Liver (tissue), 3 donors: ENCODE measurements around the gene ZNF618.

Source experiments
- CTCF ChIP-seq: fragments of 150-350 bp; IDR thresholded peaks from 2 replicates; pipeline ENCODE4 v1.5.1; 2017; ENCODE audit warnings: improper control_type of control experiment, low read depth, low read length; ENCODE audit not compliant: missing input control
- EGR1 ChIP-seq, 2 donors: IDR thresholded peaks; 2 replicates each; pipeline ENCODE4 v1.6.1; 2016 to 2018; ENCODE audit warnings: antibody characterized with exemption in 2 of 2, low read depth in 2 of 2
- GABPA ChIP-seq, 2 donors: IDR thresholded peaks in 1 of 2; conservative IDR thresholded peaks in 1 of 2; 2 replicates each; pipeline ENCODE4 v1.6.1; 2016; ENCODE audit warnings: antibody characterized with exemption in 2 of 2, mild to moderate bottlenecking in 1 of 2, moderate library complexity in 1 of 2
- HNF4A ChIP-seq, 2 donors: conservative IDR thresholded peaks; 2 replicates each; pipeline ENCODE4 v1.6.1; 2016; ENCODE audit warnings: antibody characterized with exemption in 2 of 2, mild to moderate bottlenecking in 2 of 2
- HNF4G ChIP-seq: IDR thresholded peaks from 2 replicates; pipeline ENCODE4 v1.6.1; 2016; ENCODE audit warnings: antibody characterized with exemption
- MAX ChIP-seq: IDR thresholded peaks from 2 replicates; pipeline ENCODE4 v1.6.1; 2016; ENCODE audit warnings: antibody characterized with exemption
- RAD21 ChIP-seq, 2 donors: IDR thresholded peaks; 2 replicates each; pipeline ENCODE4 v1.6.1; 2016; ENCODE audit warnings: antibody characterized with exemption in 2 of 2, mild to moderate bottlenecking in 2 of 2
- SP1 ChIP-seq: IDR thresholded peaks from 2 replicates; pipeline ENCODE4 v1.6.1; 2018; ENCODE audit warnings: antibody characterized with exemption, mild to moderate bottlenecking
- TAF1 ChIP-seq: conservative IDR thresholded peaks from 2 replicates; pipeline ENCODE4 v1.6.1; 2016; ENCODE audit warnings: antibody characterized with exemption, mild to moderate bottlenecking
- ZBTB33 ChIP-seq: IDR thresholded peaks from 2 replicates; pipeline ENCODE4 v1.6.1; 2016; ENCODE audit warnings: antibody characterized with exemption
- donor health status: healthy.
- donor health status: healthy.

GRCh38 chr9:113894166-113894565 is 18.1 kb downstream of the ZNF618 start:
- TF ChIP-seq CTCF (no peak), RAD21 (IDR thresholded peaks at IDR 0.05) (no peak), HNF4A (conservative IDR thresholded peaks at IDR 0.05) (peak; percentile 5 to 53), MAX (no peak), HNF4G (no peak), TAF1 (no peak), SP1 (no peak), ZBTB33 (no peak), EGR1 (IDR thresholded peaks at IDR 0.05; ENCODE audit: low read depth in 2 of 2) (no peak), GABPA (IDR thresholded peaks at IDR 0.05 in 1 of 2, conservative IDR thresholded peaks at IDR 0.05 in 1 of 2) (no peak)
